Posterior vena cava (tissue), 2 donors: ENCODE data around the gene PIKFYVE. TPM values are rescaled to one million over a fixed set of nuclear protein-coding genes. Genes with fewer than 3 reads are reported as not detected.

Source experiments
- DNase-seq: peaks from one replicate; pipeline ENCODE4 v3.0.0-alpha.2; 2020; ENCODE audit warnings: low spot score
- intact Hi-C, 2 donors: fragments of 100-400 bp; cut with DNase I; formaldehyde crosslinking; loops; one replicate each; pipeline versions ENCODE4 v1.14.1 to v1.14.2; 2022 to 2023
- total RNA-seq, 2 donors: library from RNA; stranded (reverse); fragmentation: NEBNext Ultra II Directional; extraction: Animal tissue kit (Norgen Biotek cat#: 25700); gene quantifications; one replicate each; pipeline ENCODE4 v1.2.1, GENCODE V29; 2021
- donor health status: DM: yes; HTN: yes; CAD: no.
- donor health status: DM: yes; HTN: yes; CAD: no.

Gene PIKFYVE
- total RNA-seq, 2 donors from 2014 or later, result 25.4 to 26.1 TPM

DNA sequence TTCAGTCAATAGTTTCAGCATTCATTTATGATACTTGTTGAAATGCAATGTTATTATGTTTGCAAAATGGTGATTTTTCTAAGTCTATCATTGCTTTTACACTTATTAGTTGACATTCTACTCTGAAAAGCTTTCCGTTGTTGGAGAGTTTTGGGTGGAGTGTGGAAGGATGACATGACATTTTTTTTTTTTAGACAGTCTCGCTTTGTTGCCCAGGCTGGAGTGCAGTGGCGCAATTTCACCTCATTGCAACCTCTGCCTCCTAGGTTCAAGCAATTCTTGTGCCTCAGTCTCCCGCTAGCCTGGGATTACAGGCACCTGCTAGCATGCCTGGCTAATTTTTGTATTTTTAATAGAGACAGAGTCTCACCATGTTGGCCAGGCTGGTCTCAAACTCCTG is 29.8 kb downstream of the PIKFYVE start:
- intact Hi-C loops, result no loop called here
- DNase-seq, result no peak

DNA sequence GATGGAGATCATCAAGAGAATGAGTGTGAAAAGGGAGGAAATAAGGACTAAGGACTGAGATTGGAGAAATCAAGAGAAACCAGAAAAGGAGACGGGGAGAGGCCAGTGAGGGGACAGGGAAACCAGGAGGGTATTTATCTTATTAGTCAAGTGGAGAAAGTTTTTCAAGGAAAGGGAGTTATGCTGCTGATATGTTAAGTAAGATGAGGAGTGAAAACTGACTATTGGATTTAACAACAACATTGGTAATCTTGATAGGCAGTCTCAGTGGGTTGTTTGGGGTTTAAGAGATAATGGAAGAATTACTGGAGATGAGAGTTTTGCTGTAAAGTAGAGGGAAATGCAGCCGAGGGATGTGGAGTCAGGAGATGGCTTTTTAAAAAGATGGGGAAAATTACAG is 30.6 kb downstream of the PIKFYVE start:
- intact Hi-C loops, result no loop called here
- DNase-seq, result no peak

DNA sequence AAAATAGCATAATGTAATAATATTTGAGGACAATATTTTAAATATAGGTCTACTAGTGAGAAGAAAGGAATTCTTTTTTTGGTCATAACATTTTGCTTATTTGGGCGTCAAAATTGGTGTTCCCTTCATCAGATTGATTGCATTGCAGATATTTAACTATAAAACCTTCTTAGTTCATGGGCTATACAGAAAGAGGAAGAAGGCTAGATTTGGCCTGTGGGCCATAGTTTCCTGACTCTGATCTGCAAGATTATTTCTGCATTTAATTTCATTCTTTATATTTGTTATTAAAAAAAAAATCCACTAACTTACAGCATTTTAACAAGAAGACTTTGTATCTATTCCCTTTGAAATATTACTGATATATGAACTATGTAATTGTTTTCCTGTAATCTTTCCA is 31.9 kb downstream of the PIKFYVE start:
- intact Hi-C loops, result no loop called here
- no peak for DNase-seq

DNA sequence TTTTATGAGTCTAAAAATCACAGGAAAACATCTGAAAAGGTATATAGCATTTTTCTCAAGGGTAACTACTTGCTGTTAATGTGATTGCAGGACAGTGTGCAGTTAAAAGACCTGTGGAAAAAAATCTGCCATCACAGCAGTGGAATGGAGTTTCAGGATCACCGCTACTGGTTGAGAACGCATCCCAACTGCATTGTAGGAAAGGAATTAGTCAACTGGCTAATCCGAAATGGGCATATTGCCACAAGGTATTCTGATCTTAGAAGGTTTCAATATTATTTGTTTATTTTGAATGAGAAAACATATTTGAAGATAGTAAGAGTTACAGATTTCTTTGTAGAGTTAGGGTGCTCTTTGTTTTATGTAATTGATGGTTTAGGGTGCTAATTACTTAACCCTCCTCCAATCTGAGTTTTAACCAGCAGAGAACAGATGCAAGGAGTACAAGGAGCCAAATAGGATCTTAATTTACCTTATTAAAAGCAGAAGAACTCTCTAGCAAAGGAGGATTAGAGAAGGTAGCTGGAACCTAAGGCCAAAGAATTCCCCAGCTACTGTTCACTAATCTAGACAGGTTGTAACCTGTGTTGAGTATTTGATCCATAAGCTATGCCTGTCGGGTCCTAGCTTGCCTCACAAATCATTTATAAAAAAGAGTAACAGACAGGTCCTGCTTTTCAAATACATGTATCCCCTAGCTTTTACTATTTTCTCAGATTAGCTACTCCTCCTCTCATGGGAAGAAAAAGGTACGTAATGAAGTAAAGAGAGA is 35.0 kb downstream of the PIKFYVE start:
- intact Hi-C loops, result no loop called here
- DNase-seq, result no peak

- intact Hi-C loops, result no loop called here
- DNase-seq, result no peak
These were observed 38.1 kb downstream of the PIKFYVE start for GRCh38 chr2:208304157-208304556.

DNA sequence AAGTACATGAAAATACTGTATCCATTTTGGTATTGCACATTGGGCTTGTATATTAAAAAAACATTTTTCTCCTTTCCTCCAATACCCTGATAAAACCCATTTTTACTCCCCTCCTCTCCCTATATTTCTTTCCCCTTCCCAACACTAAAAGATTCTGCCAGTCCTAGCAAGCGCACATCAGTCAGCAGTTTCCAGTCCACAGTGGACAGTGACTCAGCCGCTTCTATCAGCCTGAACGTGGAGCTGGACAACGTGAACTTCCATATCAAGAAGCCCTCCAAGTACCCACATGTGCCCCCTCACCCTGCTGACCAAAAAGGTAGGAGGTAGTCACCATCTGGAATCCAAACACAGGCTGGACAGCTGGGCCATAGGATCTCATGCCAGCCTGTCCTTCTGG is 38.6 kb downstream of the PIKFYVE start:
- intact Hi-C loops, result no loop called here
- no peak for DNase-seq

DNA sequence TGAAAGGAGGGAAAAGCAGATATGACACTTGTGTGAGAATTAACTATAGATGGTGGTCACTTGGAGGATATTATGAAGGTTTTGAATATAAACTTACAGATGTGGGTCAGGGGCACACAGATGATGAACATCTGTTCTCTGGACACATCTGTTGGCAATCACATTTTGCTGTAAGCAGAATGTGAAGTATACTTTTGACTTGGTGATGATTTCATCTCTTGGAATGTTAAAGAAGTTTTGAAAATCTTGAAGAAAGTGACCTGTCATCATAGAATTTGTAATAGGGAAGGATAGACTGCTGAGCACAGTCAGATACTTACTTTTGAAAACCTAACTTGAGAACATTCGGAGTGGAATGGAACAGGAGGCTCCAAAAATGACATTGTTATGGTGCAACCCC is 40.2 kb downstream of the PIKFYVE start:
- no peak for DNase-seq
- intact Hi-C loops, result no loop called here

DNA sequence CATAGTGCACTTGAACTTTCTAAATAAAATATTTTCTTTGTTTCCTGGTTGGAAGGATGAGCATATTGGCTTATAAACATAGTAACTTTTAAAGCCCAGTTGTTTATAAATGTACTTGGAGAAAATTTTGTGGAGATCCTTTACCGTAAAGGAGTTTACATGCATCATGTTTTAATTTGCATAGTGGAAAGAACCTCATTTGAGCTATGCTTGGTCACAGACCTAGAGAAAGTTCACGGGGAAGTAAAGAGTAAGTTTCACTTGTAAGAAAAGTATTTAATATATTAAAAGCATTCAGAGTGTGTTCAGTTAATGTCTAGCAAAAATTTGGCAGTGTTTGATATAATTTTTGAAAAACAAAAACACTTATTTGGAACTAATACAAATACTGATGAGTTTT is 45.3 kb downstream of the PIKFYVE start:
- intact Hi-C loops, result no loop called here
- no peak for DNase-seq

GRCh38 chr2:208311954-208312353 is 45.9 kb downstream of the PIKFYVE start:
- DNase-seq, result no peak
- intact Hi-C loops, result no loop called here

DNA sequence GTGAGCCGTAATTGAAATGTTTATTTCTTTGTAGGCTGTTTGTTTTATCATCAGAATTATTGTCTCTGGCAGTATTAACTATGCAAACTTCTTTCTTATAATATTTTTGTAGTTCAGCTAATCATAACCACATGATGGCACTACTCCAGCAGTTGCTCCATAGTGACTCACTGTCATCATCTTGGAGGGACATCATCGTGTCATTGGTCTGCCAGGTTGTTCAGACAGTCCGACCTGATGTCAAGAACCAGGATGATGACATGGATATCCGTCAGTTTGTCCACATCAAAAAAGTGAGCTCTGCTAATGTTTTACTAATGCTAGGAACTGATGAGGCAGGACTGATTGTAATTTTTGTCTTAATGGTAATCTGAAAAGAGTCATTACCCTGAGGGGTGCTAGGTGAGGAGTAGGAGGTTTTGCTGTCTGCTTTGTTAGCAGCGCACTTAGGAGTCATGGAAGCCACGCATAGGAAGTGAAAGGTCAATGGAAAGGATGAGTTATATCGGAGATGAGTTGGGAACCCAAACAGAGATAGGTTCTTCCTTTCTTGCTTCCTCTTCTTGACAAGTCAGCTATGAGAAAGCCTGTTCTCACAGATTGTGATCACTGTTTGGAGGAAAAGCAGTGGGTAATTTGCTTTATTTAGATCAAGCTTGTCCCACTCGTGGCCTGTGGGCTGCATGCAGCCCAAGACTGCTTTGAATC is 49.2 kb downstream of the PIKFYVE start:
- DNase-seq, result no peak
- intact Hi-C loops, result loop anchor here in 1 of 2 donors (1.0 kb wide), 1 partner anchor 23 kb away; no protein-coding TSS in a partner anchor

- intact Hi-C loops, result no loop called here
- DNase-seq, result no peak
These were observed 52.1 kb downstream of the PIKFYVE start for GRCh38 chr2:208318127-208318526.

DNA sequence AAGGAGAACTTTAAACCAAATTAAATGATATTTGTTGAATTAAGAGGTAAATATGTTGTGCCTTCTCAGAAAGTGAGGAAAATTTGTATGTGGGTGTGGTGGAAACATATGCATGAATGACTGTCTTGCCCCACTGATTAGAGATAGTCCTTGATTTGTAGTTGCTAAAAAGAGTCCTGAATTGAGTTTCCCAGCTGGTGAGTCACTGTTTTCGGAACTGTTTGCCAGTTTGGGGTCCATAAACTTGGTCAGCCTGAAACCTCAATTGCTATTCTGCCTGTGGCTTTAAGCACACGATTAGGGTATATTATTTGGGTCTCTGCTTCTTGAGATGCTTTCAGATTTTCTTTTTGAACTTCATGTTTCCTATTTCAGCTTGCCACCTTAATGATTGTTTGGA is 53.3 kb downstream of the PIKFYVE start:
- intact Hi-C loops, result no loop called here
- DNase-seq, result no peak

- peak; percentile 86 for DNase-seq
- intact Hi-C loops, result no loop called here
These were observed 54.6 kb downstream of the PIKFYVE start for GRCh38 chr2:208320686-208321085.

GRCh38 chr2:208326016-208326415 is 60.0 kb downstream of the PIKFYVE start:
- no peak for DNase-seq
- intact Hi-C loops, result no loop called here

DNA sequence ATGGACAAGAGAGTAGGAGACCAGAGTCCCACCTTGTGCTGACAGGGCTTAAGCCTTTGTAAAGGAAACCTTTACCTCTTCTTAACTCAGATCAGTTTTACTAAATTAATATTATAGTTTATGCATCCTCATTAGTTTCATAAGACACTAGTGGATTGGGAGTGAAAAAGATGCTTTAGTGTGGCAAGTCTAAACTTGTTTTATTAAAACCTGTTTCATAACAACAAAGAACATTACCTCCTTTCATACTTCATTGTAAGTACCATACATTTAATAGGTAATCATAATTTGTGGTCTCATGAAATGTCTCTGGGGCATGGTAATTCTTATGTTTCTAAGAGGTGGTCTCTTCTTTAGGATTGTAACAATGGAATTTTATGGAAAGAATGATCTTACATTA is 63.4 kb downstream of the PIKFYVE start:
- DNase-seq, result no peak

GRCh38 chr2:208334230-208334629 is 68.2 kb downstream of the PIKFYVE start:
- DNase-seq, result no peak
- intact Hi-C loops, result no loop called here

More for the DNA sequence above, 63.4 kb downstream of the PIKFYVE start:
- intact Hi-C loops, result no loop called here

DNA sequence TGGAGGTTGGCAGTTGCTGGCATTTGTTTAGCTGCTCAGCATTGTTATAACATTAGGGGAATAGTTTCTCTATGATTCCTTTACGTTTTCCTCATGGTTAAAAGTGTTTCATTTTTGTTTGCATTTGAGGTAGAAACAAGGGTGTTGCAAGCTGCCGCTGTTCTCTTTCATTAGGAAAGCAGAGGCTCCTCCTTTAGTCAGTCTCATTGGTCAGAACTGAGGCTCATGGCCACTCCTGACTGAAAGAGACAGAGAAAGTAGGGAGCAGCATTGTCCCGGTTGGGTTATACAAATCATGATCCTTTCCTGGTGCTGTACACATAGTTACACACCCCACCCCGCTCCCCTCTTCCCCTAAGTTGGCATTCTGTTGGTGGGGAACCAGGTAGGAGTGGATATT is 80.7 kb downstream of the PIKFYVE start:
- intact Hi-C loops, result no loop called here
- DNase-seq, result no peak

DNA sequence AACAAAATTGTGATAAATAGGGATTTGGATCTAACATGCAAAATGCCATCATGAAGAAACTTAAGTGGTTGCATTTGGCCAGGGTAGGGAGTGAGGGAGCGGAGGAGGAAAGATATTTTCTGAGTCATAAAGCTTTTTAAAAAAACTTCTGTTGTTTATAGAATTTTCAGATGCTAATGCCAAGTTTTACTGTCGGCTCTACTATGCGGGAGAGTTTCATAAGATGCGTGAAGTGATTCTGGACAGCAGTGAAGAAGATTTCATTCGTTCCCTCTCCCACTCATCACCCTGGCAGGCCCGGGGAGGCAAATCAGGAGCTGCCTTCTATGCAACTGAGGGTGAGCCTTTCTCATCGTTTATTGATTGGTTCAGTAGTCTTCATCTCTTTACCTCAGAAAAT is 84.6 kb downstream of the PIKFYVE start:
- intact Hi-C loops, result no loop called here
- DNase-seq, result no peak

GRCh38 chr2:208352644-208353567 is 86.9 kb downstream of the PIKFYVE start:
- DNase-seq, result no peak
- intact Hi-C loops, result no loop called here

GRCh38 chr2:208354964-208355381 is 88.9 kb downstream of the PIKFYVE start:
- no peak for DNase-seq
- intact Hi-C loops, result no loop called here
